K562 (cell line): Measurements from ENCODE around the gene DISC1.

Source experiments
- CREM ChIP-seq: IDR thresholded peaks from 2 replicates; pipeline ENCODE4 v1.6.1; 2014; ENCODE audit warnings: antibody characterized with exemption, low read depth
- E2F1 ChIP-seq: sonication (generic); formaldehyde crosslinking; IDR thresholded peaks from 2 replicates; pipeline ENCODE4 v1.8.1; 2023; ENCODE audit warnings: mild to moderate bottlenecking, missing genetic modification reagents, moderate library complexity
- ELK3 ChIP-seq: fragments of 450-650 bp; formaldehyde crosslinking; IDR thresholded peaks from 2 replicates; pipeline ENCODE4 v1.4.0; 2020; ENCODE audit warnings: mild to moderate bottlenecking
- FOXP4 ChIP-seq: sonication (generic); formaldehyde crosslinking; IDR thresholded peaks from 2 replicates; pipeline ENCODE4 v1.8.0; 2022; ENCODE audit warnings: mild to moderate bottlenecking, missing genetic modification reagents, borderline replicate concordance
- SAFB ChIP-seq: fragments of 200-400 bp; formaldehyde crosslinking; IDR thresholded peaks from 2 replicates; pipeline ENCODE4 v1.6.1; 2017; ENCODE audit warnings: low read depth, low read length, borderline replicate concordance
- SIN3A ChIP-seq, 2 experiments: fragments of 150-350 bp in 1 of 2; IDR thresholded peaks; 2 replicates each; pipeline ENCODE4 v1.6.1; 2011 to 2016; ENCODE audit warnings: borderline replicate concordance in 2 of 2, low read depth in 2 of 2, low read length in 2 of 2, mild to moderate bottlenecking in 2 of 2, moderate library complexity in 2 of 2; ENCODE audit not compliant: control insufficient read depth in 1 of 2
- SRF ChIP-seq, 2 experiments: fragments of 250-450, 450-650 bp in 1 of 2; sonication (Bioruptor Pico) in 1 of 2; sonication (generic) in 1 of 2; formaldehyde crosslinking; IDR thresholded peaks; 2 replicates each; pipeline versions ENCODE4 v1.5.0 to v1.5.1; 2020 to 2022; ENCODE audit warnings: mild to moderate bottlenecking in 1 of 2, missing genetic modification reagents in 1 of 2
- TF ChIP-seq, protein P1 (sequence below), 3 experiments: IDR thresholded peaks in 2 of 3; conservative IDR thresholded peaks in 1 of 3; 2 replicates each; pipeline ENCODE4 v1.5.1; 2011 to 2012; ENCODE audit warnings: low read length in 3 of 3, mild to moderate bottlenecking in 3 of 3, control low read depth in 2 of 3, improper control_type of control experiment in 1 of 3, inconsistent platforms in 1 of 3, low read depth in 1 of 3, mixed read lengths in 1 of 3, moderate library complexity in 1 of 3; ENCODE audit not compliant: insufficient read depth in 2 of 3
- TF ChIP-seq, protein P2 (sequence below): fragments of 450-650 bp; formaldehyde crosslinking; IDR thresholded peaks from 2 replicates; pipeline ENCODE4 v1.4.0; 2022; ENCODE audit warnings: missing genetic modification characterization

GRCh38 chr1:231793893-231794292, 167.3 kb downstream of the DISC1 start:
- TF ChIP-seq SAFB = no peak
- no peak for TF ChIP-seq E2F1
- TF ChIP-seq, protein P1, sequence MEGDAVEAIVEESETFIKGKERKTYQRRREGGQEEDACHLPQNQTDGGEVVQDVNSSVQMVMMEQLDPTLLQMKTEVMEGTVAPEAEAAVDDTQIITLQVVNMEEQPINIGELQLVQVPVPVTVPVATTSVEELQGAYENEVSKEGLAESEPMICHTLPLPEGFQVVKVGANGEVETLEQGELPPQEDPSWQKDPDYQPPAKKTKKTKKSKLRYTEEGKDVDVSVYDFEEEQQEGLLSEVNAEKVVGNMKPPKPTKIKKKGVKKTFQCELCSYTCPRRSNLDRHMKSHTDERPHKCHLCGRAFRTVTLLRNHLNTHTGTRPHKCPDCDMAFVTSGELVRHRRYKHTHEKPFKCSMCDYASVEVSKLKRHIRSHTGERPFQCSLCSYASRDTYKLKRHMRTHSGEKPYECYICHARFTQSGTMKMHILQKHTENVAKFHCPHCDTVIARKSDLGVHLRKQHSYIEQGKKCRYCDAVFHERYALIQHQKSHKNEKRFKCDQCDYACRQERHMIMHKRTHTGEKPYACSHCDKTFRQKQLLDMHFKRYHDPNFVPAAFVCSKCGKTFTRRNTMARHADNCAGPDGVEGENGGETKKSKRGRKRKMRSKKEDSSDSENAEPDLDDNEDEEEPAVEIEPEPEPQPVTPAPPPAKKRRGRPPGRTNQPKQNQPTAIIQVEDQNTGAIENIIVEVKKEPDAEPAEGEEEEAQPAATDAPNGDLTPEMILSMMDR (IDR thresholded peaks at IDR 0.05 in 2 of 3, conservative IDR thresholded peaks at IDR 0.05 in 1 of 3; ENCODE audit: insufficient read depth in 2 of 3, low read depth in 1 of 3, low read length in 3 of 3) = no peak
- TF ChIP-seq CREM = no peak
- no peak for TF ChIP-seq ELK3 (CRISPR knock-in tag)
- TF ChIP-seq, protein P2, sequence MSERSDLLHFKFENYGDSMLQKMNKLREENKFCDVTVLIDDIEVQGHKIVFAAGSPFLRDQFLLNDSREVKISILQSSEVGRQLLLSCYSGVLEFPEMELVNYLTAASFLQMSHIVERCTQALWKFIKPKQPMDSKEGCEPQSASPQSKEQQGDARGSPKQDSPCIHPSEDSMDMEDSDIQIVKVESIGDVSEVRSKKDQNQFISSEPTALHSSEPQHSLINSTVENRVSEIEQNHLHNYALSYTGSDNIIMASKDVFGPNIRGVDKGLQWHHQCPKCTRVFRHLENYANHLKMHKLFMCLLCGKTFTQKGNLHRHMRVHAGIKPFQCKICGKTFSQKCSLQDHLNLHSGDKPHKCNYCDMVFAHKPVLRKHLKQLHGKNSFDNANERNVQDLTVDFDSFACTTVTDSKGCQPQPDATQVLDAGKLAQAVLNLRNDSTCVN = no peak
- TF ChIP-seq FOXP4 (CRISPR knock-in tag) = no peak
- TF ChIP-seq SRF (CRISPR knock-in tag; IDR thresholded peaks at IDR 0.05) = no peak
- TF ChIP-seq SIN3A (IDR thresholded peaks at IDR 0.05; ENCODE audit: borderline replicate concordance in 2 of 2, control insufficient read depth in 1 of 2, low read depth in 2 of 2, low read length in 2 of 2) = no peak
